Right lobe of liver (tissue), 4 donors: Measurements from ENCODE around the gene PTK7.

Experiments used
- POLR2A ChIP-seq: fragments of 450-650 bp; IDR thresholded peaks from one replicate; pipeline ENCODE4 v1.6.1; 2017; ENCODE audit warnings: antibody characterized with exemption, mild to moderate bottlenecking
- TF ChIP-seq, protein P1 (sequence below), 4 donors: fragments of 200-600 bp in 3 of 4; fragments of 450-650 bp in 1 of 4; IDR thresholded peaks; one replicate each; pipeline versions ENCODE4 v1.5.1 to v1.8.0; 2016 to 2022; ENCODE audit warnings: antibody characterized with exemption in 4 of 4, mild to moderate bottlenecking in 2 of 4
- donor health status: DM: no; HTN: no; CAD: no.
- donor health status: DM: no; HTN: no; CAD: no.
- donor health status: DM: no; HTN: yes; CAD: no.

DNA sequence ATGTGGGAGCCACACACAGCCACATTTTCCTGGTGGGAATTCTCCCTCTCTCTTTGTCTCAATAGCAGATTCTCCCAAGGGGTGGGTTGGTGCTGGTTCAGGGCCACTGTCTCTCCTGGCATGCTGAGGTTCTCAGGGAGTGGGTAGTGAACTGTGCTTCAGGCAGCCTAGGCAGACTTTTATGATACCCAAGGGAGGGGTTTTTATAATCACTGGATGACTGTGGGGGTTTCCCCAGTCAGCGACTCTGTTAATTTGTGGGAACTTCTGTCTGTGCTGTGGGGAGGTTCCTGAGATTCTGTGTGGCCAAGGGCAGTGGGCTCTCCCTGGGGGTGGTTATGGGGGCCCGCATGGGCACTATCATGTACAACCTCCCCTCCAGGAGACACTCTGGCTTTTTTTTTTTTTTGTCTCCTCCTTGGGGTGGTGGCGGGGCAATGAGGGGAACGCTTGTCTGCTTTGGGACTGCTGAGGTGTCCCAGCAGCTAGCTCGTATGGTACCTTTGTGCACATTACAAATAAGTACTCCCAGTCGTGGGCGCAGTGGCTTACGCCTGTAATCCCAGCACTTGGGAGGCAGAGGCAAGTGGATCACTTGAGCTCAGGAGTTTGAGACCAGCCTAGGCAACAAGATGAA, 10.0 kb downstream of the PTK7 start:
- TF ChIP-seq, protein P1, sequence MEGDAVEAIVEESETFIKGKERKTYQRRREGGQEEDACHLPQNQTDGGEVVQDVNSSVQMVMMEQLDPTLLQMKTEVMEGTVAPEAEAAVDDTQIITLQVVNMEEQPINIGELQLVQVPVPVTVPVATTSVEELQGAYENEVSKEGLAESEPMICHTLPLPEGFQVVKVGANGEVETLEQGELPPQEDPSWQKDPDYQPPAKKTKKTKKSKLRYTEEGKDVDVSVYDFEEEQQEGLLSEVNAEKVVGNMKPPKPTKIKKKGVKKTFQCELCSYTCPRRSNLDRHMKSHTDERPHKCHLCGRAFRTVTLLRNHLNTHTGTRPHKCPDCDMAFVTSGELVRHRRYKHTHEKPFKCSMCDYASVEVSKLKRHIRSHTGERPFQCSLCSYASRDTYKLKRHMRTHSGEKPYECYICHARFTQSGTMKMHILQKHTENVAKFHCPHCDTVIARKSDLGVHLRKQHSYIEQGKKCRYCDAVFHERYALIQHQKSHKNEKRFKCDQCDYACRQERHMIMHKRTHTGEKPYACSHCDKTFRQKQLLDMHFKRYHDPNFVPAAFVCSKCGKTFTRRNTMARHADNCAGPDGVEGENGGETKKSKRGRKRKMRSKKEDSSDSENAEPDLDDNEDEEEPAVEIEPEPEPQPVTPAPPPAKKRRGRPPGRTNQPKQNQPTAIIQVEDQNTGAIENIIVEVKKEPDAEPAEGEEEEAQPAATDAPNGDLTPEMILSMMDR (IDR thresholded peaks at IDR 0.05): no peak
- no peak for TF ChIP-seq POLR2A
